HUES64 (cell line): Measurements from ENCODE around the gene TRMT2A.

Experiments
- H3K27ac ChIP-seq: 2 replicates; pipeline ENCODE4 v1.7.0; 2013; ENCODE audit warnings: low read depth, low read length, inconsistent platforms
- H3K27me3 ChIP-seq: 2 replicates; pipeline ENCODE4 v1.6.1; 2013; ENCODE audit warnings: mild to moderate bottlenecking, low read length; ENCODE audit not compliant: insufficient read depth
- H3K36me3 ChIP-seq: 2 replicates; pipeline ENCODE4 v1.6.1; 2013; ENCODE audit warnings: mild to moderate bottlenecking, low read length; ENCODE audit not compliant: insufficient read depth
- H3K4me1 ChIP-seq: 2 replicates; pipeline ENCODE4 v1.6.1; 2013; ENCODE audit warnings: mild to moderate bottlenecking, low read length, moderate library complexity; ENCODE audit not compliant: insufficient read depth
- H3K4me3 ChIP-seq: 2 replicates; pipeline ENCODE4 v1.5.1; 2013; ENCODE audit warnings: mild to moderate bottlenecking, low read length, moderate library complexity
- H3K9ac ChIP-seq: 2 replicates; pipeline ENCODE4 v1.6.1; 2013; ENCODE audit warnings: mild to moderate bottlenecking, low read depth, low read length
- H3K9me3 ChIP-seq: 2 replicates; pipeline ENCODE4 v1.6.1; 2013; ENCODE audit warnings: low read depth, low read length; ENCODE audit not compliant: insufficient read depth
- WGBS: fragments of 150-250, 120-280 bp; methylation state at CpG from one replicate; pipeline ENCODE4 v1.1.7; 2013; ENCODE audit warnings: missing lambda C conversion rate; 5-methylcytosine and 5-hydroxymethylcytosine counted together

The TRMT2A gene

GRCh38 chr22:20062766-20063083 lies 54.3 kb downstream of the TRMT2A start:
- no peaks in the 10 kb centered on the region for H3K4me1 ChIP-seq
- 89% methylated on average over 11 of the region's 11 CpGs for WGBS
- H3K36me3 ChIP-seq, result no peaks in the 10 kb centered on the region
- no peaks in the 10 kb centered on the region for H3K27me3 ChIP-seq
- no peak overlapping the region for H3K4me3 ChIP-seq
- no peak overlapping the region for H3K9ac ChIP-seq
- no peaks in the 10 kb centered on the region for H3K9me3 ChIP-seq
- H3K27ac ChIP-seq, result no peak overlapping the region

DNA sequence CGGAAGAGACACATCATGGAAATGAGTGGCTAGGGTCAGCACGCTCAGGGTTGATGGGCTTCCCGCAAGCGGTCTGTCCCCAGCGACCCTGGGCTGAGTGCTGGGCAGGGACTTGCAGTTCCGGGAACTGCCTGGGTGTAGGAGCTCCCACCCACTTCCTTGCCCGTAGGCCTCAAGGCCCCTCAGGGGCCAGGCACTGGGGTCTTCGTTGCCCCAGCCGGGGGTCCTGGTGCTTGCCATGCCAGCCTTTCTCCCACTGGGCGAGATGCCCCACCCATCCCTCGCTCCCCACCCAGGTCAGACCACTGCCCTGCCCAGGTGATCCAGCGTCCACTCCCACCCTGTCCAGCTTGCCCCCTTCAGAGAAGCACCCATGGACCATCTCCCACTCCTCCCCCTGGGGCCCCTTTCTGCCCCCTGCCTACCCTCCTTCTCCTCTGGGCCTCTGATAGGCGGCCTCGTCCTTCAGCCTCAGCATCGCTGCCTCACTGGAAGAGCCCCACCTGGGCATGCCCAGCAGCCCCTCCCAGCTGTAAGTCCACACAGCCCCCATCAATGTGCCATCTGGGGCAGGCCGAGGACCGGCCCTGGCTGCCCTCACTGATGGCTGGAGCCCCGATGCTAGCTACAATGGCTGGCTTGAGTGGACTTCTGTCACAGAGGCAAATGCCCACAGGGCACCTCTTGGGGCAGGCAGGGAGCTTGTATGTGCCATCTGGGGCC lies 54.8 kb downstream of the TRMT2A start:
- H3K4me1 ChIP-seq, result no peaks in the 10 kb centered on the region
- no peak overlapping the region for H3K27ac ChIP-seq
- WGBS, result 96% methylated on average over 18 of the region's 18 CpGs

More for the DNA sequence above, 54.8 kb downstream of the TRMT2A start:
- H3K9ac ChIP-seq, result no peak overlapping the region
- H3K36me3 ChIP-seq, result no peaks in the 10 kb centered on the region
- H3K27me3 ChIP-seq, result no peaks in the 10 kb centered on the region
- no peaks in the 10 kb centered on the region for H3K9me3 ChIP-seq
- H3K4me3 ChIP-seq, result no peak overlapping the region
